ENCODE results near the gene NFIC.

Gene NFIC

DNA sequence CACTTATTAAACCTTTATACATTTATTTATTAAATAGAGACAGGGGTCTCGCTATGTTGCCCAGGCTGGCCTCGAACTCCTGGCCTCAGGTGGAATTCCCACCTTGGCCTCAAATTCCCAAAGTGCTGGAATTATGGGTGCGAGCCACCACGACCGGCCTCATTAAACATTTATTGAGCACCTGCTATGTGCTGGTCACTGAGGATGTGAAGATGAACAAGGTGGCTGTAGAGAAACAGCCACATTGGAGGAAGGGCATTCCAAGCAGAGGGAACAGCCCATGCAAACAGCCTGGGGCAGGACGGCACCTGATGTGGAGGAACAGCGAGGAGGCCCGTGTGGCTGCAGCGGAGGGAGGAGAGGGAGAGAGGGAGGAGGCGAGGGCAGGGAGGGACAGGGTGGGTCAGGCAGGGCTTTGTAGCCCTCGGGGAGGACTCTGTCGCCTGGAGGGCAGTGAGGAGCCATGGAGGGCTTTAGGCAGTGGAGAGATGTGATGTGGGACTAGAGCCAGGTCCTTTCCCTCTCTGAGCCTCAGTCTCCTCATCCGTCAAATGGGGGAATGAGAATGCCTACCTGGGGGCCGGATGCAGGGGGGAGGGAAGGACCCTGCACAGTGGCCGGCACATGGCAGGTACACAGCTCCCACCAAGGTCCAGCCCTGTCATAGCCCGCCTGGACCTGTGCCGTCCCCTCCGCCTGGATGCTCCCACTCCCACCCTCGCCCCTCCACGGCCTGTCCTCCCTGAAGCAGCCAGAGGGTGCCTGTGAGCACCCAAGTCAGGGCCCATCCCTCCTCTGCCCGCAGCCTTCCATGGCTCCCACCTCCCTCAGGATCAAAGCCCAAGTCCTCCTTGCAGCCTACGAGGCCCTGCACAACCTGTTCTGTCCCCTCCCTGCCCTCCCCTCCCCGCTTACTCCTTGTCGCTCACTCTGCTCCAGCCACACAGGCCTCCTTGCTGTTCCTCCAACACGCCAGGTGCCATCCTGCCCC lies 21.5 kb upstream of the NFIC start:
- TF ChIP-seq, protein P1, sequence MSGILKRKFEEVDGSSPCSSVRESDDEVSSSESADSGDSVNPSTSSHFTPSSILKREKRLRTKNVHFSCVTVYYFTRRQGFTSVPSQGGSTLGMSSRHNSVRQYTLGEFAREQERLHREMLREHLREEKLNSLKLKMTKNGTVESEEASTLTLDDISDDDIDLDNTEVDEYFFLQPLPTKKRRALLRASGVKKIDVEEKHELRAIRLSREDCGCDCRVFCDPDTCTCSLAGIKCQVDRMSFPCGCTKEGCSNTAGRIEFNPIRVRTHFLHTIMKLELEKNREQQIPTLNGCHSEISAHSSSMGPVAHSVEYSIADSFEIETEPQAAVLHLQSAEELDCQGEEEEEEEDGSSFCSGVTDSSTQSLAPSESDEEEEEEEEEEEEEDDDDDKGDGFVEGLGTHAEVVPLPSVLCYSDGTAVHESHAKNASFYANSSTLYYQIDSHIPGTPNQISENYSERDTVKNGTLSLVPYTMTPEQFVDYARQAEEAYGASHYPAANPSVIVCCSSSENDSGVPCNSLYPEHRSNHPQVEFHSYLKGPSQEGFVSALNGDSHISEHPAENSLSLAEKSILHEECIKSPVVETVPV (CRISPR knock-in tag; IDR thresholded peaks at IDR 0.05), result no peak
- TF ChIP-seq, protein P2, sequence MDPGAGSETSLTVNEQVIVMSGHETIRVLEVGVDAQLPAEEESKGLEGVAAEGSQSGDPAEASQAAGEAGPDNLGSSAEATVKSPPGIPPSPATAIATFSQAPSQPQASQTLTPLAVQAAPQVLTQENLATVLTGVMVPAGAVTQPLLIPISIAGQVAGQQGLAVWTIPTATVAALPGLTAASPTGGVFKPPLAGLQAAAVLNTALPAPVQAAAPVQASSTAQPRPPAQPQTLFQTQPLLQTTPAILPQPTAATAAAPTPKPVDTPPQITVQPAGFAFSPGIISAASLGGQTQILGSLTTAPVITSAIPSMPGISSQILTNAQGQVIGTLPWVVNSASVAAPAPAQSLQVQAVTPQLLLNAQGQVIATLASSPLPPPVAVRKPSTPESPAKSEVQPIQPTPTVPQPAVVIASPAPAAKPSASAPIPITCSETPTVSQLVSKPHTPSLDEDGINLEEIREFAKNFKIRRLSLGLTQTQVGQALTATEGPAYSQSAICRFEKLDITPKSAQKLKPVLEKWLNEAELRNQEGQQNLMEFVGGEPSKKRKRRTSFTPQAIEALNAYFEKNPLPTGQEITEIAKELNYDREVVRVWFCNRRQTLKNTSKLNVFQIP (CRISPR knock-in tag; IDR thresholded peaks at IDR 0.05; ENCODE audit: borderline replicate concordance, low read depth), result no peak
- TF ChIP-seq PPARA (CRISPR knock-in tag; IDR thresholded peaks at IDR 0.05; ENCODE audit: borderline replicate concordance), result no peak
- TF ChIP-seq OSR1 (CRISPR knock-in tag; IDR thresholded peaks at IDR 0.05), result no peak
- TF ChIP-seq, protein P3, sequence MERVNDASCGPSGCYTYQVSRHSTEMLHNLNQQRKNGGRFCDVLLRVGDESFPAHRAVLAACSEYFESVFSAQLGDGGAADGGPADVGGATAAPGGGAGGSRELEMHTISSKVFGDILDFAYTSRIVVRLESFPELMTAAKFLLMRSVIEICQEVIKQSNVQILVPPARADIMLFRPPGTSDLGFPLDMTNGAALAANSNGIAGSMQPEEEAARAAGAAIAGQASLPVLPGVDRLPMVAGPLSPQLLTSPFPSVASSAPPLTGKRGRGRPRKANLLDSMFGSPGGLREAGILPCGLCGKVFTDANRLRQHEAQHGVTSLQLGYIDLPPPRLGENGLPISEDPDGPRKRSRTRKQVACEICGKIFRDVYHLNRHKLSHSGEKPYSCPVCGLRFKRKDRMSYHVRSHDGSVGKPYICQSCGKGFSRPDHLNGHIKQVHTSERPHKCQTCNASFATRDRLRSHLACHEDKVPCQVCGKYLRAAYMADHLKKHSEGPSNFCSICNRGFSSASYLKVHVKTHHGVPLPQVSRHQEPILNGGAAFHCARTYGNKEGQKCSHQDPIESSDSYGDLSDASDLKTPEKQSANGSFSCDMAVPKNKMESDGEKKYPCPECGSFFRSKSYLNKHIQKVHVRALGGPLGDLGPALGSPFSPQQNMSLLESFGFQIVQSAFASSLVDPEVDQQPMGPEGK (CRISPR knock-in tag; IDR thresholded peaks at IDR 0.05; ENCODE audit: borderline replicate concordance), result no peak
- TF ChIP-seq ZNF8 (CRISPR knock-in tag; IDR thresholded peaks at IDR 0.05), result no peak
- no peak for TF ChIP-seq ARNTL (CRISPR knock-in tag; IDR thresholded peaks at IDR 0.05; ENCODE audit: borderline replicate concordance, low read depth)
- TF ChIP-seq CSDC2 (CRISPR knock-in tag; IDR thresholded peaks at IDR 0.05), result no peak
- TF ChIP-seq ZFP30 (CRISPR knock-in tag; IDR thresholded peaks at IDR 0.05), result no peak
- no peak for ATAC-seq

DNA sequence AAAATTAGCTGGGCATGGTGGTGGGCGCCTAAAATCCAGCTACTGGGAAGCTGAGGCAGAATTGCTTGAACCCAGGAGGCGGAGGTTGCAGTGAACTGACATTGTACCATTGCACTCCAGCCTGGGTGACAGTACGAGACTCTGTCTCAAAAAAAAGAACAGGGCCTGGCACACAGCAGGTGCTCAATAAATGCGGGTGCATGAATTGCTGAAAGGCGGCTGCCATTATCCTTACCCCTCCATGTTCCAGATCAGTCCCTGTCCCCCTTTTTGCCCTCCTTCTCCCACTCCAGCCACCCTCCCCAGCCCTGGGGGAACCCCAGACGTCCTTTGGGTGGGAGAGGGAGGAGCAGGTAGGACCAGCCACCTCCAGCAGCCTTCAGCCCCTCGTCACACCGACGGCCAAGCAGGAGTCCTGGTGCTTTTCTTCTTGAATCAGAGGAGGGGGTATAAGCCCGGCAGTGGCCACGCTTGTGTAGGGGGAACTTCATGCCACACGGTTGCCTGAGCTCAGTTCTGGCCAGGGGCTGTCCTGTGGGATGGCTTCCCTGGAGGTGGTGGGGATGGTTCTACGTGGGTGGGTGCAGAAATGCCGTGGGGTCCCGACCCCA lies 20.4 kb upstream of the NFIC start:
- no peak for ATAC-seq
- TF ChIP-seq RARB (CRISPR knock-in tag; IDR thresholded peaks at IDR 0.05), result no peak
- no peak for TF ChIP-seq ZNF8 (CRISPR knock-in tag; IDR thresholded peaks at IDR 0.05)
- no peak for TF ChIP-seq TOX (CRISPR knock-in tag; IDR thresholded peaks at IDR 0.05; ENCODE audit: borderline replicate concordance)
- no peak for TF ChIP-seq GLIS3 (CRISPR knock-in tag; IDR thresholded peaks at IDR 0.05)
- no peak for TF ChIP-seq SNAI2 (CRISPR knock-in tag; IDR thresholded peaks at IDR 0.05)
- TF ChIP-seq, protein P4, sequence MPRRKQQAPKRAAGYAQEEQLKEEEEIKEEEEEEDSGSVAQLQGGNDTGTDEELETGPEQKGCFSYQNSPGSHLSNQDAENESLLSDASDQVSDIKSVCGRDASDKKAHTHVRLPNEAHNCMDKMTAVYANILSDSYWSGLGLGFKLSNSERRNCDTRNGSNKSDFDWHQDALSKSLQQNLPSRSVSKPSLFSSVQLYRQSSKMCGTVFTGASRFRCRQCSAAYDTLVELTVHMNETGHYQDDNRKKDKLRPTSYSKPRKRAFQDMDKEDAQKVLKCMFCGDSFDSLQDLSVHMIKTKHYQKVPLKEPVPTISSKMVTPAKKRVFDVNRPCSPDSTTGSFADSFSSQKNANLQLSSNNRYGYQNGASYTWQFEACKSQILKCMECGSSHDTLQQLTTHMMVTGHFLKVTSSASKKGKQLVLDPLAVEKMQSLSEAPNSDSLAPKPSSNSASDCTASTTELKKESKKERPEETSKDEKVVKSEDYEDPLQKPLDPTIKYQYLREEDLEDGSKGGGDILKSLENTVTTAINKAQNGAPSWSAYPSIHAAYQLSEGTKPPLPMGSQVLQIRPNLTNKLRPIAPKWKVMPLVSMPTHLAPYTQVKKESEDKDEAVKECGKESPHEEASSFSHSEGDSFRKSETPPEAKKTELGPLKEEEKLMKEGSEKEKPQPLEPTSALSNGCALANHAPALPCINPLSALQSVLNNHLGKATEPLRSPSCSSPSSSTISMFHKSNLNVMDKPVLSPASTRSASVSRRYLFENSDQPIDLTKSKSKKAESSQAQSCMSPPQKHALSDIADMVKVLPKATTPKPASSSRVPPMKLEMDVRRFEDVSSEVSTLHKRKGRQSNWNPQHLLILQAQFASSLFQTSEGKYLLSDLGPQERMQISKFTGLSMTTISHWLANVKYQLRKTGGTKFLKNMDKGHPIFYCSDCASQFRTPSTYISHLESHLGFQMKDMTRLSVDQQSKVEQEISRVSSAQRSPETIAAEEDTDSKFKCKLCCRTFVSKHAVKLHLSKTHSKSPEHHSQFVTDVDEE (CRISPR knock-in tag; IDR thresholded peaks at IDR 0.05), result no peak

DNA sequence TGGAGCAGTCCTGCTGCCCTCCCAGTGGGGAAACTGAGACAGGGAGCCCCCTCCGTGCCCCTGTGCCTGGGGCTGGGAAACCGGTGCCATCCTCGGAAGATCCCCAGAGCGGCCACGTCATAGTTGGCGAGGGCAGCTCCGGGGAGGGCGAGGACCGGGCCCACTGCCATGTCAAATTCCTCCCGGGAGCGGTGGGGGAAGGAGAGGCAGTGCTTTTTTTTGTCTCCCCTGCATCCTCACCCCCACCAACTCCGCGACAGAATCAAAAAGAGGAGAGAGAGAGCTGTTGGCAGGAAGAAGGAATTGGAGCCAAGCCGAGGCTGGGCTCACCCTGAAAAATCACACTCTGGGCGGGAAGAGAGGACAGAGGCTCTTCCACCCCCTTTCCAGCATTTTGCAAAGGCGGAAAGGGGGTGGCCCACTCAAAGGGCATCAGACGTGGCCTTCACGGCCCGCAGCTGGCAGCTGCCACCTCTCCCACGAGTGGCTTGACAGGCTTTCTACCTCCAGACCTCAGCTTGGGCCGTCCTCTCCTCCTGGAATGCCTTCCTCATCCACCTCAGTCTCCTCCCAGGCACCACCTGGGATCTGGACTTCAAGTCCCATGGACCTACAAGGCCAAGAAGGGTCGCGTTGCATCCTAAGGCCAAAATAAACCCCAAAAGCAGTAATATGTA lies 19.6 kb upstream of the NFIC start:
- ATAC-seq, result no peak
- TF ChIP-seq ARNTL (CRISPR knock-in tag; IDR thresholded peaks at IDR 0.05; ENCODE audit: borderline replicate concordance, low read depth), result no peak

DNA sequence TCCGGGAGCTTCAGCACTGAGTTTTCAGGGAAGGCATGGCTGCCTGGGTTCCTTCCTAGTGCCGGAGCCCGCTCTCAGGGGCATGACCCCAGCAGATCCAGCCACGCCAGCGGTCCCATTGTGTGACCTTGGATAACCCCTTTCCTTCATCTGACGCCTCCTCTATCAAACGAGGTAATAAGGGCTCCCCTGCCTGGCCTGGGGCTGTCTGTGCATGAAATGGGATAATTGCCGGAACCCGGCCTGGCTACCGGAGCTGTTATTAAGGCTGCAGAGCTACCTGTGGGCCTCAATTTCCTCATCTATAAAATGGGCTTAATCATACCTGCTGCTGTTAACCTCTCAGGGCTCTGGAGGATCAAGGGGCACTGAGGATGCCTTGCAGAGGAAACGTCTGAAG lies 18.3 kb upstream of the NFIC start:
- no peak for ATAC-seq
- TF ChIP-seq, protein P1 (CRISPR knock-in tag; IDR thresholded peaks at IDR 0.05), result no peak
- TF ChIP-seq, protein P2 (CRISPR knock-in tag; IDR thresholded peaks at IDR 0.05; ENCODE audit: borderline replicate concordance, low read depth), result no peak
- TF ChIP-seq, protein P4 (CRISPR knock-in tag; IDR thresholded peaks at IDR 0.05), result no peak
- TF ChIP-seq SNAI2 (CRISPR knock-in tag; IDR thresholded peaks at IDR 0.05) (no peak), PPARA (CRISPR knock-in tag; IDR thresholded peaks at IDR 0.05; ENCODE audit: borderline replicate concordance) (no peak), ZNF70 (CRISPR knock-in tag; IDR thresholded peaks at IDR 0.05) (no peak), TOX (CRISPR knock-in tag; IDR thresholded peaks at IDR 0.05; ENCODE audit: borderline replicate concordance) (no peak), RARB (CRISPR knock-in tag; IDR thresholded peaks at IDR 0.05) (no peak), BACH2 (CRISPR knock-in tag; IDR thresholded peaks at IDR 0.05; ENCODE audit: borderline replicate concordance) (no peak), ESRRG (CRISPR knock-in tag; IDR thresholded peaks at IDR 0.05) (no peak)
